Natural killer cell (primary cell): ENCODE measurements around the gene MAML3. TPM values are rescaled to one million over a fixed set of nuclear protein-coding genes. Genes with fewer than 3 reads are reported as not detected.
A peak's percentile ranks its signal among the peaks of the same experiment; 100 is the strongest.

Experiments
- ATAC-seq, 3 donors: fragments of 150-1000 bp in 2 of 3; fragments of 200-7000 bp in 1 of 3; cut with Tn5 transposase; 1 replicate in 1 of 3; 2 replicates in 2 of 3; pipeline ENCODE4 v1.10.0; 2021; ENCODE audit warnings: mild to moderate bottlenecking in 2 of 3, moderate library complexity in 2 of 3
- DNase-seq, 2 donors: peaks; one replicate each; pipeline versions ENCODE4 v3.0.0 to v3.0.0-alpha.2; 2013 to 2021; ENCODE audit warnings: mixed read lengths in 1 of 2
- H3K27ac ChIP-seq: one replicate; pipeline ENCODE4 v1.5.1; 2013; ENCODE audit warnings: mild to moderate bottlenecking, low read length
- H3K27me3 ChIP-seq: one replicate; pipeline ENCODE4 v1.6.1; 2013; ENCODE audit warnings: low read length; ENCODE audit not compliant: control insufficient read depth, insufficient read depth
- H3K36me3 ChIP-seq: one replicate; pipeline ENCODE4 v1.6.1; 2013; ENCODE audit warnings: low read length; ENCODE audit not compliant: control insufficient read depth, insufficient read depth
- H3K4me1 ChIP-seq: one replicate; pipeline ENCODE4 v1.6.1; 2013; ENCODE audit warnings: low read length; ENCODE audit not compliant: control insufficient read depth, insufficient read depth
- H3K4me3 ChIP-seq: one replicate; pipeline ENCODE4 v1.5.1; 2013; ENCODE audit warnings: low read length
- H3K9me3 ChIP-seq: one replicate; pipeline ENCODE4 v1.6.1; 2013; ENCODE audit warnings: low read length; ENCODE audit not compliant: control insufficient read depth, insufficient read depth
- H3K27ac Mint-ChIP-seq, 2 donors: one replicate each; pipeline ENCODE4 v1.8.0; 2022; ENCODE audit warnings: mild to moderate bottlenecking in 2 of 2, mixed read lengths in 2 of 2, moderate library complexity in 1 of 2
- H3K27me3 Mint-ChIP-seq, 2 donors: one replicate each; pipeline ENCODE4 v1.8.0; 2022; ENCODE audit warnings: low read depth in 2 of 2, mixed read lengths in 2 of 2
- H3K36me3 Mint-ChIP-seq: one replicate; pipeline ENCODE4 v1.8.0; 2022; ENCODE audit warnings: mixed read lengths
- H3K4me1 Mint-ChIP-seq, 2 donors: one replicate each; pipeline ENCODE4 v1.8.0; 2022; ENCODE audit warnings: mixed read lengths in 2 of 2
- H3K4me3 Mint-ChIP-seq: one replicate; pipeline ENCODE4 v1.8.0; 2022; ENCODE audit warnings: mild to moderate bottlenecking, moderate library complexity, mixed read lengths
- H3K9me3 Mint-ChIP-seq, 2 donors: one replicate each; pipeline ENCODE4 v1.8.0; 2022; ENCODE audit warnings: mixed read lengths in 2 of 2
- WGBS: methylation state at CpG from one replicate; pipeline ENCODE4 v1.1.7; 2013; ENCODE audit warnings: missing lambda C conversion rate; ENCODE audit not compliant: insufficient coverage; 5-methylcytosine and 5-hydroxymethylcytosine counted together
- intact Hi-C: fragments of 100-400 bp; cut with micrococcal nuclease; formaldehyde crosslinking; loops from one replicate; pipeline ENCODE4 v1.14.2; 2022
- total RNA-seq, 4 donors: library from RNA; stranded (reverse); fragments of 120-200 nt in 1 of 4; gene quantifications; one replicate each; pipeline versions ENCODE4 v1.2.3 to v1.2.4, GENCODE V29; 2013 to 2022
- TF ChIP-seq, protein P1 (sequence below): fragments of 200-600 bp; IDR thresholded peaks from one replicate; pipeline ENCODE4 v1.8.0; 2022; ENCODE audit warnings: antibody characterized with exemption

MAML3 gene
- total RNA-seq, 3 donors from 2014 or later (not counting 1 experiment from before 2014, with no cell fraction given): 1.7 to 5.6 (median 2.8) TPM

DNA sequence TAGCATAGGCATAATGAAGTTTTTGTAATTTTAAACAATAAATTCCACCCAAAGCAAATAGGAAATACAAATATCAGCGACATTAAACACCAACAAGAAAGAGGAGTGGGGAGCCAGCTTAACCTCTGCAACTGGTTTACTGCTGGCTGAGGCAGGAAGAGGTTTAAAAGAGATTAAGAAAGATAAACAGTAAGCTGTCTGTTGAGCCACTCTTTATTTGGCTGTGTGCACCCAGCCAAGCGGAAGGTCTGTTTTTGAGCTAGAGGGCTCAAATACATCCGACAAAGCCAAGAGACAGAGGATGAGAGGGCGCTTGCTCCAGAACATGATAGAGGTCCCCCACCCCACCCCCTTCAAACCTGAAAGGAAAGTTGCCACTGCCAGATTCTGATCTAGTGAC is 297.0 kb downstream of the MAML3 start:
- peak overlapping the region; percentile 67 for H3K4me3 Mint-ChIP-seq

DNA sequence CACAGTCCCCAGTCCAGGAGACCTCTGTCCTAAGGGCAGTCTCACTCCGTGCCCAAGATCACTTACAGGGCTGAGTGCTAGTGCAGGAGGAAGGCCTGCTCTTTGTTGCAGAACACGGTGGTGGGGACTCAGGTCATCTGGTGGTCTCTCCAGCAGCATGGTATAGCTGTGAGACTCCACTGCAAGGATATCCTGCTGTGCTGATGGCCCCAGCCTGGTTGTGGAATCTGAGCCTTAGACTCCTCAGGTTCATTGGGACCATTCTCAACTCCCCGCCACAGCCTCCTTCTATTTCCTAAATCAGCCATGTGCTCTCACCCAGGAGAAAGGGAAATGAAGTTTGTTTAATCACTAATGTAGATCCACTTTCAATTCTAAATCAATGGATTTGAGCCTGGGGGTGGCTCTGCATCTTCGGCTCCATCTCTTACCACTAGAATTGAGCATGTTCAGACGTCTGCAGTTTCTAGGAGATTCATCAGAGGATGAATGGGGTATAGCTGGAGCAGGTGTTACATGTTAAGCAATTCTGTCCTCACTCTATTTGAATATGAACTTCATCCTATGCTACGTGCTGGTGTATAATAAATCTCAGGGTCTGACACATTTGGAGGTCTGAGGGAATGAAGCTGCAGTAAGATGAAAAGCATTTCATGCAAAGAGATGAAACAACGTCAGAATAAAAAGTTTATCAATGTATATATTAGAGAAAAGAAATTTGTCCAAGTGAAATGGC is 299.1 kb downstream of the MAML3 start:
- Mint-ChIP-seq H3K9me3 (no peaks in the 10 kb centered on the region), H3K27me3 (no peaks in the 10 kb centered on the region), H3K27ac (no peak overlapping the region), H3K4me3 (no peak overlapping the region), H3K36me3 (no peaks in the 10 kb centered on the region), H3K4me1 (peaks cover 32 to 43% of the 10 kb centered on the region in 2 donors)
- 92% methylated on average over 4 of the region's 7 CpGs for WGBS
- intact Hi-C loops: no loop called here
- Histone ChIP-seq H3K36me3 (no peaks in the 10 kb centered on the region), H3K27ac (no peak overlapping the region), H3K4me3 (no peak overlapping the region), H3K9me3 (no peaks in the 10 kb centered on the region), H3K4me1 (peaks cover 11% of the 10 kb centered on the region), H3K27me3 (no peaks in the 10 kb centered on the region)
- no peak for ATAC-seq
- no peak for DNase-seq
- TF ChIP-seq, protein P1, sequence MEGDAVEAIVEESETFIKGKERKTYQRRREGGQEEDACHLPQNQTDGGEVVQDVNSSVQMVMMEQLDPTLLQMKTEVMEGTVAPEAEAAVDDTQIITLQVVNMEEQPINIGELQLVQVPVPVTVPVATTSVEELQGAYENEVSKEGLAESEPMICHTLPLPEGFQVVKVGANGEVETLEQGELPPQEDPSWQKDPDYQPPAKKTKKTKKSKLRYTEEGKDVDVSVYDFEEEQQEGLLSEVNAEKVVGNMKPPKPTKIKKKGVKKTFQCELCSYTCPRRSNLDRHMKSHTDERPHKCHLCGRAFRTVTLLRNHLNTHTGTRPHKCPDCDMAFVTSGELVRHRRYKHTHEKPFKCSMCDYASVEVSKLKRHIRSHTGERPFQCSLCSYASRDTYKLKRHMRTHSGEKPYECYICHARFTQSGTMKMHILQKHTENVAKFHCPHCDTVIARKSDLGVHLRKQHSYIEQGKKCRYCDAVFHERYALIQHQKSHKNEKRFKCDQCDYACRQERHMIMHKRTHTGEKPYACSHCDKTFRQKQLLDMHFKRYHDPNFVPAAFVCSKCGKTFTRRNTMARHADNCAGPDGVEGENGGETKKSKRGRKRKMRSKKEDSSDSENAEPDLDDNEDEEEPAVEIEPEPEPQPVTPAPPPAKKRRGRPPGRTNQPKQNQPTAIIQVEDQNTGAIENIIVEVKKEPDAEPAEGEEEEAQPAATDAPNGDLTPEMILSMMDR: no peak

More for the DNA sequence above, 297.0 kb downstream of the MAML3 start:
- ATAC-seq (peak; percentile 75 to 96 (median 75)), DNase-seq (peak in 1 of 2 donors; percentile 6)
- Mint-ChIP-seq H3K36me3 (no peaks in the 10 kb centered on the region), H3K27ac (peak overlapping the region; percentile 77 to 86), H3K27me3 (no peaks in the 10 kb centered on the region), H3K4me1 (peaks cover 25 to 28% of the 10 kb centered on the region in 2 donors), H3K9me3 (no peaks in the 10 kb centered on the region)
- Histone ChIP-seq H3K27ac (peak overlapping the region; percentile 63), H3K4me3 (no peak overlapping the region), H3K36me3 (no peaks in the 10 kb centered on the region), H3K4me1 (peaks cover 11% of the 10 kb centered on the region), H3K9me3 (no peaks in the 10 kb centered on the region), H3K27me3 (no peaks in the 10 kb centered on the region)
- TF ChIP-seq, protein P1: no peak
- 24% methylated on average over 2 of the region's 4 CpGs for WGBS
- intact Hi-C loops: no loop called here

DNA sequence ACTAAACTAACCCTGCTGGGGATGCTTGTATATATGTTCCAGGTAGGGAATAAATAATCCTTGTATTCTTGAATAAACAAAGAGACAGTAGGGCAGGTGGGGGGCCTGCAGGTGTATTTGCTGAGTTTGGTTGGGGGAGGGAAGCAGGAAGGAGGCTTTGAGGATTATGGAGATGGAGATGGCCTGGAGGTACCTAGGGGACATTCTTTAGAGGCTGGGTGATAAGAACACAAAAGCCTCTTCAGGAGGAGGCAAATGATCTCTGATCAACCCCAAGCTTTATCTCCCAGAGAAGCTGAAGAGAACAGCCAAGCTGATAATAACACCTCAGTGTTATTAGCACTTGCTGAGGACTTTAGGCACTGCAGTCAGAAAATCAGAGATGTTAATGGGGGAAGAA is 300.7 kb downstream of the MAML3 start:
- no peaks in the 10 kb centered on the region for H3K9me3 Mint-ChIP-seq

More for the DNA sequence above, 300.7 kb downstream of the MAML3 start:
- H3K36me3 Mint-ChIP-seq: no peaks in the 10 kb centered on the region
- no peak overlapping the region for H3K27ac Mint-ChIP-seq
- H3K4me1 ChIP-seq: peaks cover 11% of the 10 kb centered on the region
- H3K4me1 Mint-ChIP-seq: peaks cover 38 to 52% of the 10 kb centered on the region in 2 donors
- H3K36me3 ChIP-seq: no peaks in the 10 kb centered on the region
- H3K27me3 ChIP-seq: no peaks in the 10 kb centered on the region
- DNase-seq (no peak), ATAC-seq (no peak)
- TF ChIP-seq, protein P1: no peak
- H3K4me3 ChIP-seq: no peak overlapping the region
- H3K27me3 Mint-ChIP-seq: peaks cover 0 to 3% of the 10 kb centered on the region in 2 donors
- H3K27ac ChIP-seq: no peak overlapping the region
- H3K4me3 Mint-ChIP-seq: no peak overlapping the region
- intact Hi-C loops: no loop called here
- H3K9me3 ChIP-seq: no peaks in the 10 kb centered on the region
